HG03520 (cell line): ENCODE data around the gene FGA.

Source experiments
- ATAC-seq: cut with Tn5 transposase; IDR thresholded peaks from one replicate; pipeline ENCODE4 v1.9.1; 2021; ENCODE audit warnings: mild to moderate bottlenecking, moderate library complexity; ENCODE audit not compliant: unreplicated experiment

Gene FGA

DNA sequence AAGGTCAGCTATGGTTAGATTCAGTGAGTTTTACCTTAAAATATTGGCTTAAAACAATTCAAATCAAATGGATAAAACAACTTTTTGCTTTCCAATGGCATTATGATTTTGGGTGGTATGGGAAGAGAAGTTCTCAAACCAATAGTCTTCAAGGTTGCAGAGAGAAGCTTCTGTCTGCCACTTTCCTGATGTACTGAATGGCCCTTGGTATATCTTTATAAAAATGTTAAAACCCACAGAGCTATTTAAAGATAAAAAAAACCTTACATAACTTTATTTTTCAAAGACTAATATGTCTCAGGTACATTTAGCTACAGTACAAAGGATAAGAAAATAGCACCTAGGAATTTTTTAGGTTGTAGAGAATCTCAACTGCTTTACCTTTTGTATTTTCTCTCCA, 6.9 kb downstream of the FGA start:
- ATAC-seq = no peak

- ATAC-seq = no peak
Observed at GRCh38 chr4:154583230-154583629, 7.3 kb downstream of the FGA start.

DNA sequence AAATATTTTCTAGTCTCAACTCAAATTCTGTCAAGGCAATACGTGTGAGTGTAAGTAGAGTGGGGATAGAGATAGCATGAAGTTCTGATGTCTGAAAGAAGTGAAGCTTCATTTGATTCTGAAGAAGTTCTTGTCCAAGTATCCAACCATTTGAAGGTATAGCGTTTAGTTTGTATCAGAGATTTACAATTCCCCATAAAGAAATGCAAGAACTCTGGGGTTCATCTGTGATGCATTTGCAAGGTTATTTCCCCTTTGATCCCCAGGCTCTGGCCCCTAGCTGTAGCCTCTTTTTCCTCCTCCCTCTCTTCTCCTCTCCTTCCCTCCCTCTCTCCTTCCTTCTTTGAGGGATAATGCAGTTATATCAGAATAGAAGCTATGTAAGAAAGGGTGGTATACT, 7.8 kb downstream of the FGA start:
- ATAC-seq = no peak

DNA sequence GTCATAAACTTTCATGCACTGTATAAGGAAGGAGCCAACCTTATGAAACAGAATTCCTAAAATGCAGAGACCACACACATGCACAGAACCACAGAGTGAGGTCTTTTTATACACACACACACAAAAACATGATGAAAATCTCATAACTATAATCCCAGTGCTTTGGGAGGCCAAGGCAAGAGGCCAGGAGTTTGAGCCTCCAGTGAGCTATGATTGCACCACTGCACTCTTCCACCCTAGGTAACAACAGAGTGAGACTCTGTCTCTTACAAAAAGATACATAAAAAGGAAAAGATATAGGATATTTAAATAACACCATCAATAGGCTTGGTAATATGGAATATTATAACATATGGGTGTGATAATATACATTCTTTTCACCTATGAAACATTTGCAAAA, 10.6 kb downstream of the FGA start:
- no peak for ATAC-seq

- ATAC-seq = no peak
Observed at GRCh38 chr4:154578919-154579318, 11.6 kb downstream of the FGA start.

GRCh38 chr4:154577324-154577723, 13.2 kb downstream of the FGA start:
- ATAC-seq = no peak

DNA sequence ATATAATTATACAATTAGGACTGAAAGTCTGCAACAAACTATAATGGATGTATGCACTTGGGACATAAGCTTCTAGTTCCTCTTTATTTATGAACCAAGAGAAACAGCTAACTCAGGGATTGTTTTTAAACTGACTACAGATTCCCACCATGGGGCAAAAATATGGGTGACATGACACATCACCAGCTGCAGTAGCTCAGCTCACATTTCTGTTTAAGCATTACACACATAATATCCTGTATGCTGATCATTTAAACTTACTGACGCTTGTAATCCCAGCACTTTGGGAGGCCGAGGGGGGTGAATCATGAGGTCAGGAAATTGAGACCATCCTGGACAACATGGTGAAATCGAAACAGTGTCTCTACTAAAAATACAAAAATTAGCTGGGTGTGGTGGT, 16.2 kb downstream of the FGA start:
- ATAC-seq = no peak

DNA sequence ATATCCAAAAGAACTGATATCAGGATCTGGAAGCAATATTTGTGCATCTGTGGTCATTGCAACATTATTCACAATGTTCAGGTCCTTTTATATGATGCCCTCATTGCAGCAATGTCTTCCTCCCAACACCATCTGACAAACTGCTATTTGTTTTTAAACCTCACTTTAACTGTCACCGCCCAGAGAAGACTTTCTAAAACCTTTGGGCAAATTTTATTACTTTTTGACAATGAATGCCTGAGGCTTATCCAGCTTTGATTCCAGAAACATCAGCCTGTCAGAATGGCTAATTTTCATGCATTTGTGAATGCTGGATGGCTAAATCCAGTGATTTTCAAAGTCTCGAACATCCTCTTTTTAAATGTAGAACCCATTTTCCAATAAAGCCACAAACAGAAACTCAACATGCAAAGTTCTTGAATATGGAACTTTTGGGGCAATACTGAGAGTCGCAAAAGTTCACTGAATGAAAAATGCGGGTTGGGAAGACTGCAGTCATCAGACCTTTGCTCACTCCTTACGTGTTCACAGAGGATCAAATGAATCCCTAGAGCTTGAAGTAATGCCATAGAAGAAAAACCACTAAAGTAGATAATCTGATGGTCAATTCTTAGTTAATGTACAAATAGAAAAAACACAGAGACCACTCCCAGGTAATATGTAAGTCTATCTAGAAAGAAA, 17.2 kb downstream of the FGA start:
- ATAC-seq = no peak

GRCh38 chr4:154569584-154569983, 21.0 kb downstream of the FGA start:
- no peak for ATAC-seq

GRCh38 chr4:154569028-154569427, 21.5 kb downstream of the FGA start:
- ATAC-seq = no peak

GRCh38 chr4:154566639-154567204, 23.8 kb downstream of the FGA start:
- no peak for ATAC-seq

GRCh38 chr4:154565704-154566103, 24.8 kb downstream of the FGA start:
- ATAC-seq = no peak

GRCh38 chr4:154564311-154564710, 26.2 kb downstream of the FGA start:
- no peak for ATAC-seq

GRCh38 chr4:154562697-154563254, 27.8 kb downstream of the FGA start, which contains the start of gene FGB:
FGB (plus strand) TSS chr4:154563011; CDS start chr4:154563019, 8 bp downstream.
- ATAC-seq = no peak

- ATAC-seq = no peak
Observed at GRCh38 chr4:154560824-154561231, 29.7 kb downstream of the FGA start.

DNA sequence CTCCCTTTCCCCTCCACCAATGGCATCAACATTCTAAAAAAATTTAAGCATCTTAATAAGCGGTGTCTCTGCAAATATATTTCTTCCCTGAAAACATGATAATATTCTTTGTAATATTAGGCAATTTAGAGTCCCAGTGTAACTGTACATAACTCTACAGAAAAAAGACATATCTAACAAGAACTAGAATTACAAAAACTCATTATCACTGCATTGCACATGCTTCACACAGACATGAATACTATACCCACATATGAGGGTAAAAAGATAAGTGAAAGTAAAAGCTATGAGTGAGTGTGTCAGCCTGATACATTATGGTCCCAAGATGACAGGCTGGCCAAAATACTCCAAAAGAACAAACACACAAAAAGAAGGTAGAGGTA, 30.1 kb downstream of the FGA start:
- ATAC-seq = no peak

- peak; percentile 62 for ATAC-seq
Observed at GRCh38 chr4:154559494-154560418, 30.8 kb downstream of the FGA start.

DNA sequence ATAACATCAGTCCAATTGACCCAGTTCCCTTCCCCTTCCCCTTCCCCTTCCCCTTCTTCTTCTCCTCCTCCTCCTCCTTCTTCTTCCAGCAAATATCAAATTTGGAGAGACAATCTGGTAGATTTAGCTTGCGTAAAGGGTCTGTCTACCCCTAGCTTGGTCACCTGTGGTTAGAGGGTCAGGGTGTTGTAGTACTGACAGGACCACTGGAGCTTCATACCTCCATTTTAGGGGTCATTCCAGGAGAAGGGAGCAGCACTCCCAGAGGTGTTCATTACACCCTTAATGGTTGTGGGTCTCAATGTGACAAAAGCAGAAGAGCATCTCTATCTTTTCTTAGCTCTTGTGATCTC, 31.4 kb downstream of the FGA start:
- no peak for ATAC-seq

DNA sequence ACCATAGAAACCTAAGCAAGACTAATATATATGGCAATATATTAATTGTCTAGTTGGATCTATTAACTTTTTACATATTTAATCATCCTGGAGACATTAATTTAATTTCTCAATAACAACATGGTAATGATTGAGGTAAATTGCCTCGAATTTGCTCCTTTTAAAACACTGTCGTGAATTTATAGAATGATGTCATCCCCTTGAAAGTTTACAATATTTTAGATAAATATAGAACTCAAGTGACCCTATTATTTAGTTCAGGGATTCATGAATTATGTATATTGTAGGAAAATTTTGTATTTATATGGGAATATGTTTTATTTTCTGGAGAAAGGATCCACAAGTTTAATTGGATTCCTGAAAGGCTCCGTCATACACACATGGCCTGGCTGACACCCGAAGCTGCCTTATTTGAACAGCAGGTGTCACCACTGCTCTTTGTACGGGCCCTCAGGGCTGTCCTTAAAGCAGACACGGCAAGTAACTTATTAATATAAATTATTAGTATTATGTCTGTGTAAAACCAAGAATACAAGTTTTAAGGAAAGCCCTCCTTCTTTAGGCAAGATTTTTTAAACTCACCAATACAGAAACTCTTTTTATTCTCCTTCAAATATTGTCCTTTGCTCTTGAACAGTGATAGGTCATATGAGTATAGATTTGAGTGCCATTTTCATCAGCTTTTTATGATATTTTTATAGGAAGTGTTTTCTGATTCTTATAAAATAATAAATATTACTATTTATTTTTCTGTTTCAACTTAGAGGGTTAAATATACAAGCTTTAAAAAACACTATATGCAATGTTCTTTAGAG, 38.5 kb downstream of the FGA start:
- peak; percentile 42 for ATAC-seq

DNA sequence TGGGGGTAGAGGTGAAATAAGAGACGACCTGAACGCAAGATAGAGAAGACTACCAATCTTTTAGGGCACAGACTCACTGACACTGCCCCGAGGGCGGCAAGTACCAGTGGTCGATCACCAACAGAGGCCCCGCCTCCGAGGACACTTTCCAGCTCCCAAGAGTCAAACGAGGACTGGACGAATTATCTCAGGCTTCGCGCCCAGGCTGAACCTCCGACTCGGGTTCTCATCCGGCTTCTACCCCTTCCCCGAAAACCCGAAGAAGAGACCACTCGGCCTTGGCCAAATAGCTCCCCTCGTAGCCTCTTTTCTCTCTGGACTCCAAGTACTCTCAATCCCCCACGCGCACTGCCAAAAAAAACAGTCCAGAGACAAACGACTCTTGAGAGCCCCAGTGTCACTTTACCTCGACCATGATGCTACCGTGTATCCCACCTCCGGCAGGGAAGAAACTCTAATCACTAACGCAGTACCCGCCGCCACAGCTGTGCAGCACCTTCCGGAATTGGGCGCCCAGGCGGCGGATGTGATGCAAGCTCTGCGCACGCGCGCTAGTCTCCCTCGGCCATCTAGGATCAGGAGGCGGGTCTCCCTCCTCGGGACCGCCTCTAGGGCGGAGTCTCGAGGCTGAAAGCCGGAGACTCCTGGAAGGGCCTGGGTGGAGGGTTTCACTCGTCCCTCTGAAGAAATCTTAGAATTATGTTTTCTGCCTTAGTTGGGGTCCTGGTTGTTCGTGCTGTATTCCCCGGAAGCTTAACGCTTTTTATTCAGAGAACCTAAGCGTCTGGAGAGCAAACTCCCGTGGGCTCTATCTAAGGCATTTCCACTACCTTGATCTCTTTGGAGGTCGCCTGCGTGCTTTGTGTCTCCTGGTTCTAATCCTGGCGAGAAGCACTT, 40.4 kb downstream of the FGA start, which contains the start of gene PLRG1:
Gene PLRG1 (minus strand): TSS at position 507 of the 897 bp plus-strand sequence. CDS start 92 bp downstream, at position 415.
- peak; percentile 99 for ATAC-seq
